Tibial nerve (tissue), 4 donors: ENCODE measurements around the gene DHRS13.

Source experiments
- CTCF ChIP-seq, 5 experiments: fragments of 200-600 bp in 3 of 5; fragments of 450-650 bp in 2 of 5; sonication (generic) in 3 of 5; IDR thresholded peaks; one replicate each; pipeline ENCODE4 v1.5.1; 2016 to 2019; ENCODE audit warnings: antibody characterized with exemption in 5 of 5, mild to moderate bottlenecking in 3 of 5, moderate library complexity in 2 of 5
- EP300 ChIP-seq, 2 donors: sonication (generic); formaldehyde crosslinking; IDR thresholded peaks; one replicate each; pipeline ENCODE4 v1.6.1; 2017; ENCODE audit warnings: antibody characterized with exemption in 2 of 2, mild to moderate bottlenecking in 1 of 2

- TF ChIP-seq CTCF (IDR thresholded peaks at IDR 0.05) (no peak), EP300 (IDR thresholded peaks at IDR 0.05) (no peak)
Measured at GRCh38 chr17:28885951-28886350, 16.9 kb downstream of the DHRS13 start.
